ACHN (cell line): ENCODE measurements around the gene TACC3.

Source experiments
- DNase-seq: peaks from one replicate; pipeline ENCODE4 v3.0.0-alpha.2; 2015
- in situ Hi-C: cut with HindIII; loops from 2 replicates; pipeline ENCODE4 v1.10.0; 2017; ENCODE audit warnings: low sequenced_read_pairs, low pct_ligation_motif_present, low pct_unique_long_range_greater_than_20kb

TACC3 gene

GRCh38 chr4:1766106-1767060 is 45.1 kb downstream of the TACC3 start:
- no peak for DNase-seq
- in situ Hi-C loops = no loop called here

GRCh38 chr4:1767061-1767769 is 45.9 kb downstream of the TACC3 start:
- peak; percentile 16 for DNase-seq
- in situ Hi-C loops = no loop called here

GRCh38 chr4:1767770-1768366 is 46.5 kb downstream of the TACC3 start:
- peak; percentile 47 for DNase-seq
- in situ Hi-C loops = no loop called here

GRCh38 chr4:1768367-1769034 is 47.2 kb downstream of the TACC3 start:
- DNase-seq = no peak
- in situ Hi-C loops = no loop called here

GRCh38 chr4:1769692-1770091 is 48.4 kb downstream of the TACC3 start:
- in situ Hi-C loops = no loop called here

GRCh38 chr4:1770245-1770644 is 48.9 kb downstream of the TACC3 start:
- in situ Hi-C loops = no loop called here
- no peak for DNase-seq

More at GRCh38 chr4:1769692-1770091, 48.4 kb downstream of the TACC3 start:
- DNase-seq = no peak

GRCh38 chr4:1770791-1771231 is 49.5 kb downstream of the TACC3 start:
- no peak for DNase-seq
- in situ Hi-C loops = no loop called here

- DNase-seq = no peak
- in situ Hi-C loops = no loop called here
Measured at GRCh38 chr4:1771555-1772305, 50.4 kb downstream of the TACC3 start.

- no peak for DNase-seq
Measured at GRCh38 chr4:1772853-1773538, 51.7 kb downstream of the TACC3 start.

GRCh38 chr4:1773754-1774153 is 52.4 kb downstream of the TACC3 start:
- DNase-seq = no peak
- in situ Hi-C loops = no loop called here

More at GRCh38 chr4:1772853-1773538, 51.7 kb downstream of the TACC3 start:
- in situ Hi-C loops = no loop called here

- in situ Hi-C loops = no loop called here
- DNase-seq = peak; percentile 12
Measured at GRCh38 chr4:1775731-1776500, 54.6 kb downstream of the TACC3 start.

GRCh38 chr4:1776521-1777161 is 55.3 kb downstream of the TACC3 start:
- no peak for DNase-seq
- in situ Hi-C loops = no loop called here

GRCh38 chr4:1777822-1778641 is 56.7 kb downstream of the TACC3 start:
- in situ Hi-C loops = no loop called here
- no peak for DNase-seq

GRCh38 chr4:1778642-1779392 is 57.5 kb downstream of the TACC3 start:
- DNase-seq = no peak
- in situ Hi-C loops = no loop called here
